ENCODE data around the gene FHL1.

FHL1 gene

DNA sequence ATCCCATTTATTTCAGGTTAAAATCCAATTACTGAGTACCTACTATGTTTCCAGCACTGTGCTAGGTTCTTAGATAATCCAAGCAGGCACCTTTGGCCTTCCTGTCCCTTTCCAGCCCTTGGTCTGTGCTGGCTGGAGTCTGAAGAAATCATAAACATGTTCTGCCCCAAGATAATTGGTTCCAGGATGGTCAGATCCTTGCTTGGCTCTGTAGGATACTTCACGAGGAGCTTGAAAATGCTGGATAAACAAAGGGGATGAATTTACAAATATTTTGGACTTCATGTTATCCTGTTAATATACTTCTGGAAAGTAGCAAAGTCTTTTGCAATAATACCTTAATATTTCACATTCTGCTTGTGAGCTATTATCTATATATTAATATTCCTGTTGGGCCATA lies 35.0 kb upstream of the FHL1 start:
- Histone ChIP-seq H3K4me3 (IDR thresholded peaks at IDR 0.05; ENCODE audit: insufficient read depth, low read depth, low read length) (no peak overlapping the region), H2AFZ (ENCODE audit: low read depth) (no peak overlapping the region), H3K27me3 (ENCODE audit: insufficient read depth, low read depth) (no peaks in the 10 kb centered on the region), H4K20me1 (ENCODE audit: insufficient read depth) (no peaks in the 10 kb centered on the region), H3K4me1 (ENCODE audit: low read depth, poor library complexity, severe bottlenecking) (no peaks in the 10 kb centered on the region), H3K79me2 (ENCODE audit: insufficient read depth, low read depth) (no peaks in the 10 kb centered on the region), H3K36me3 (ENCODE audit: insufficient read depth) (no peaks in the 10 kb centered on the region), H3K27ac (no peak overlapping the region), H3K4me2 (no peak overlapping the region), H3K9ac (no peak overlapping the region)
- TF ChIP-seq, protein P1, sequence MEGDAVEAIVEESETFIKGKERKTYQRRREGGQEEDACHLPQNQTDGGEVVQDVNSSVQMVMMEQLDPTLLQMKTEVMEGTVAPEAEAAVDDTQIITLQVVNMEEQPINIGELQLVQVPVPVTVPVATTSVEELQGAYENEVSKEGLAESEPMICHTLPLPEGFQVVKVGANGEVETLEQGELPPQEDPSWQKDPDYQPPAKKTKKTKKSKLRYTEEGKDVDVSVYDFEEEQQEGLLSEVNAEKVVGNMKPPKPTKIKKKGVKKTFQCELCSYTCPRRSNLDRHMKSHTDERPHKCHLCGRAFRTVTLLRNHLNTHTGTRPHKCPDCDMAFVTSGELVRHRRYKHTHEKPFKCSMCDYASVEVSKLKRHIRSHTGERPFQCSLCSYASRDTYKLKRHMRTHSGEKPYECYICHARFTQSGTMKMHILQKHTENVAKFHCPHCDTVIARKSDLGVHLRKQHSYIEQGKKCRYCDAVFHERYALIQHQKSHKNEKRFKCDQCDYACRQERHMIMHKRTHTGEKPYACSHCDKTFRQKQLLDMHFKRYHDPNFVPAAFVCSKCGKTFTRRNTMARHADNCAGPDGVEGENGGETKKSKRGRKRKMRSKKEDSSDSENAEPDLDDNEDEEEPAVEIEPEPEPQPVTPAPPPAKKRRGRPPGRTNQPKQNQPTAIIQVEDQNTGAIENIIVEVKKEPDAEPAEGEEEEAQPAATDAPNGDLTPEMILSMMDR (conservative IDR thresholded peaks at IDR 0.05; ENCODE audit: low read depth, low read length), result no peak

DNA sequence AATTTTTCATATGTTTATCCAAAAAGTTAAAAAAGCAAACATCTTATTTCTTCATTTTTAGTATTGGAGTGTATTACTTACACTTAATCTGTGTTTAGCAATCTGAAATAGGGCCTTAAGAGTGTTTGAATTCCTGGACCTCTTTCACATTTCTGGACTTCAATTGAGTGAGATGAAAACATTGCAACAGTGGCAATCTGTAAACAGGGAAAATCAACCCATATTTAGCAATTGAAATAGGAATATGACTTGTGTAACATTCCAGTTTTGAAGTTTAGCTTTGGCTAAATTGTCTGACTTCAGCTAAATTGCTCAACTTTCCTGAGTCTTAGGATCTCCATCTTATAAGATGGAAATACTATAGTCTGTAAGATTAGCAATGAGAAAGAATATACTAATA lies 34.6 kb upstream of the FHL1 start:
- H3K4me2 ChIP-seq, result no peak overlapping the region
- TF ChIP-seq, protein P1 (conservative IDR thresholded peaks at IDR 0.05; ENCODE audit: low read depth, low read length), result no peak
- H3K9ac ChIP-seq, result no peak overlapping the region
- H3K27ac ChIP-seq, result no peak overlapping the region
- H3K36me3 ChIP-seq (ENCODE audit: insufficient read depth), result no peaks in the 10 kb centered on the region
- H3K4me3 ChIP-seq (IDR thresholded peaks at IDR 0.05; ENCODE audit: insufficient read depth, low read depth, low read length), result no peak overlapping the region
- no peaks in the 10 kb centered on the region for H3K27me3 ChIP-seq (ENCODE audit: insufficient read depth, low read depth)
- H3K4me1 ChIP-seq (ENCODE audit: low read depth, poor library complexity, severe bottlenecking), result no peaks in the 10 kb centered on the region
- no peaks in the 10 kb centered on the region for H3K79me2 ChIP-seq (ENCODE audit: insufficient read depth, low read depth)
- no peak overlapping the region for H2AFZ ChIP-seq (ENCODE audit: low read depth)
- H4K20me1 ChIP-seq (ENCODE audit: insufficient read depth), result no peaks in the 10 kb centered on the region

DNA sequence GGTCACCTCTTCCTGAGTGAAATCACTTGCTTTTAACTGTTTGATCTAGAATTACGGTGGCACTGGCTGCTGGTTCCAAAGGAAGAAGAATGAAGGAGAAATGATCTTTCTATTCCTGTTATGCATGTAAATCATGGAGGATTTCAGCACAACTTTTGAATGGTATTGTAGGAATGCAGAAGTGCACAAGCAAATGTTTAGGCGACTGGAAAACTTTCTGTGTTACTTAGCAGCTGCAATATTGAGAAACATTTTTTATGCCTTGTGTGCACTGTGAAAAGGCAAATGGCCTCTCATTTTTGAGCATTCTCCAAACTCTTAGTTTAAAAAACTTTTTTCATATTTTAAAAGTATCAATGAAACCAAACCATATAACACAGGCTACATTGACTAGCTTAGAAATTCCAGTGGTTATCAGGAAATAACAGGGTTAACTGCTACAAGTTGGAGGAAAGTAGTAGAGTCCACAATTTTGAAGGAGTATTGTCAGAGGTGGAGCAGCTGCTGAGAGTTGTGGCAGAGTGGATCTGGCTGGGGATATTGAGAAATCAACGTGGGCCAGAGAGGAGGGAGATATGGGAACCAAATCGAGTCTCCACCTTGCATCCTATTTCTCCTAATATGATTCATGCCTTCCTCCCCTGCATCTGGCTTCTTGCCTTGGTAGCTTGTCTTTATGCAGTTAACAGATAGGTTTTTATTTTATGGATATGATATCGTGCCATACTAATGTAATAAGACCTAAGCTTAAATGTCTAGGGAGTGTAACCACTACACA lies 32.0 kb upstream of the FHL1 start:
- Histone ChIP-seq H3K36me3 (ENCODE audit: insufficient read depth) (no peaks in the 10 kb centered on the region), H3K4me1 (ENCODE audit: low read depth, poor library complexity, severe bottlenecking) (no peaks in the 10 kb centered on the region), H3K27ac (no peak overlapping the region), H3K4me3 (IDR thresholded peaks at IDR 0.05; ENCODE audit: insufficient read depth, low read depth, low read length) (no peak overlapping the region), H3K27me3 (ENCODE audit: insufficient read depth, low read depth) (no peaks in the 10 kb centered on the region), H3K9ac (no peak overlapping the region), H2AFZ (ENCODE audit: low read depth) (no peak overlapping the region), H3K79me2 (ENCODE audit: insufficient read depth, low read depth) (no peaks in the 10 kb centered on the region), H4K20me1 (ENCODE audit: insufficient read depth) (no peaks in the 10 kb centered on the region), H3K4me2 (no peak overlapping the region)
- TF ChIP-seq, protein P1 (conservative IDR thresholded peaks at IDR 0.05; ENCODE audit: low read depth, low read length), result no peak

DNA sequence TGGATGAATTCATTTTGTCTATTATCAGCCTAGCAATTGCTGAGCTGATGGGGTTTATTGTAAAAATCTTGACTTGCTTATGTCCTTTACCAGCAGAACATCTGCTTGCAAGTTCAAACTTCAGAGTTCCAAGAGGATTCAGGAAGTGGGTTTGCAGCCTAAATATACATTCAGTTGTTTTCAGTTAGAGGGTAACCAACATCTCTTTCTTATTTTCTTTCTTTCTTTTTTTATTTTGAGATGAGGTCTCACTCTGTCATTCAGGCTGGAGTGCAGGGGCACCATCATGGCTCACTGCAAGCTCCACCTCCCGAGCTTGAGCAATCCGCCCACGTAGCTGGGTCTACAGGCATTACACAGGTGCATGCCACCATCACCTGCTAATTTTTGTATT lies 31.4 kb upstream of the FHL1 start:
- TF ChIP-seq, protein P1 (conservative IDR thresholded peaks at IDR 0.05; ENCODE audit: low read depth, low read length), result no peak
- no peaks in the 10 kb centered on the region for H4K20me1 ChIP-seq (ENCODE audit: insufficient read depth)
- H3K27me3 ChIP-seq (ENCODE audit: insufficient read depth, low read depth), result no peaks in the 10 kb centered on the region
- no peaks in the 10 kb centered on the region for H3K4me1 ChIP-seq (ENCODE audit: low read depth, poor library complexity, severe bottlenecking)
- H3K9ac ChIP-seq, result no peak overlapping the region
- no peak overlapping the region for H3K27ac ChIP-seq
- H3K4me3 ChIP-seq (IDR thresholded peaks at IDR 0.05; ENCODE audit: insufficient read depth, low read depth, low read length), result no peak overlapping the region
- no peak overlapping the region for H2AFZ ChIP-seq (ENCODE audit: low read depth)
- H3K36me3 ChIP-seq (ENCODE audit: insufficient read depth), result no peaks in the 10 kb centered on the region
- H3K4me2 ChIP-seq, result no peak overlapping the region
- no peaks in the 10 kb centered on the region for H3K79me2 ChIP-seq (ENCODE audit: insufficient read depth, low read depth)
